Measurements from ENCODE around the gene EMC10.

DNA sequence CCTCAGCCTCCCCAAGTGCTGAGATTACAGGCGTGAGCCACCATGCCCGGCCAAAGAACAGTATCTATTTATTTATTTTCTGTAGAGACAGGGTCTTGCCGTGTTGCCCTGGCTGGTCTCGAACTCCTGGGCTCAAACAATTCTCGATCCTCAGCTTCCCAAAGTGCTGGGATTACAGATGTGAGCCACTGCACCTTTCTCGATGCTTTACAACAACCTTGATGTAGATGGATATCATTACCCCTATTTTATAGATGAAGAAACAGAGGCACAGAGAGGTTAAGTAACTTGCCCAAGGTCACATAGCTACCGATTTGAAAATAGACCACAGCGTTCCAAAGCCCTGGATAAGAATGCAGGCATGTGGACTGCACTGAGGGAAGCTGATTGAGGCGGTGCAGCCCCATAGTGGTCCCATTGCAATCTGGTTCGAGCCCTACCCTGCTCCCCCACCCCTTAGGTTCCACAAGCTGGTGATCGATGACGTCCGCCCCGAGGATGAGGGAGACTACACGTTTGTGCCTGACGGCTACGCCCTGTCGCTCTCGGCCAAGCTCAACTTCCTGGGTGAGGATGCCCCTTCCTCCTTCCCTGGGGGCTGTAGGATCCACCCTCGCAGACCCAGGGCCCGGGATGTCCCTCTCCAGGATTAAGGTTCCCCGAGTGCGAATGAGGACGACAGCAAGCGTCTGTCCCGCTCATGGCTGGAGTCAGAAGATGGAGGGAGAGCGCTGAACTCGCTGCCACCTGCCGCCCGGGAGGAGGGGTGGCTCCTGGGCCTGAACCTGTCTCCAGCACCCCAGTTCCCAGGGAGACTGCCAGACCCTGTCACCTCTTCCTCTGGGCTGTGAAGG, 25.7 kb upstream of the EMC10 start:
- TF ChIP-seq, protein P1, sequence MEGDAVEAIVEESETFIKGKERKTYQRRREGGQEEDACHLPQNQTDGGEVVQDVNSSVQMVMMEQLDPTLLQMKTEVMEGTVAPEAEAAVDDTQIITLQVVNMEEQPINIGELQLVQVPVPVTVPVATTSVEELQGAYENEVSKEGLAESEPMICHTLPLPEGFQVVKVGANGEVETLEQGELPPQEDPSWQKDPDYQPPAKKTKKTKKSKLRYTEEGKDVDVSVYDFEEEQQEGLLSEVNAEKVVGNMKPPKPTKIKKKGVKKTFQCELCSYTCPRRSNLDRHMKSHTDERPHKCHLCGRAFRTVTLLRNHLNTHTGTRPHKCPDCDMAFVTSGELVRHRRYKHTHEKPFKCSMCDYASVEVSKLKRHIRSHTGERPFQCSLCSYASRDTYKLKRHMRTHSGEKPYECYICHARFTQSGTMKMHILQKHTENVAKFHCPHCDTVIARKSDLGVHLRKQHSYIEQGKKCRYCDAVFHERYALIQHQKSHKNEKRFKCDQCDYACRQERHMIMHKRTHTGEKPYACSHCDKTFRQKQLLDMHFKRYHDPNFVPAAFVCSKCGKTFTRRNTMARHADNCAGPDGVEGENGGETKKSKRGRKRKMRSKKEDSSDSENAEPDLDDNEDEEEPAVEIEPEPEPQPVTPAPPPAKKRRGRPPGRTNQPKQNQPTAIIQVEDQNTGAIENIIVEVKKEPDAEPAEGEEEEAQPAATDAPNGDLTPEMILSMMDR (IDR thresholded peaks at IDR 0.05; ENCODE audit: insufficient read depth, low read length) = no peak
- TF ChIP-seq POLR2AphosphoS5 (IDR thresholded peaks at IDR 0.05; ENCODE audit: low read depth) (no peak), SPI1 (IDR thresholded peaks at IDR 0.05; ENCODE audit: borderline replicate concordance, low read depth) (no peak), GABPA (IDR thresholded peaks at IDR 0.05; ENCODE audit: low read depth) (no peak)
- TF ChIP-seq, protein P2, sequence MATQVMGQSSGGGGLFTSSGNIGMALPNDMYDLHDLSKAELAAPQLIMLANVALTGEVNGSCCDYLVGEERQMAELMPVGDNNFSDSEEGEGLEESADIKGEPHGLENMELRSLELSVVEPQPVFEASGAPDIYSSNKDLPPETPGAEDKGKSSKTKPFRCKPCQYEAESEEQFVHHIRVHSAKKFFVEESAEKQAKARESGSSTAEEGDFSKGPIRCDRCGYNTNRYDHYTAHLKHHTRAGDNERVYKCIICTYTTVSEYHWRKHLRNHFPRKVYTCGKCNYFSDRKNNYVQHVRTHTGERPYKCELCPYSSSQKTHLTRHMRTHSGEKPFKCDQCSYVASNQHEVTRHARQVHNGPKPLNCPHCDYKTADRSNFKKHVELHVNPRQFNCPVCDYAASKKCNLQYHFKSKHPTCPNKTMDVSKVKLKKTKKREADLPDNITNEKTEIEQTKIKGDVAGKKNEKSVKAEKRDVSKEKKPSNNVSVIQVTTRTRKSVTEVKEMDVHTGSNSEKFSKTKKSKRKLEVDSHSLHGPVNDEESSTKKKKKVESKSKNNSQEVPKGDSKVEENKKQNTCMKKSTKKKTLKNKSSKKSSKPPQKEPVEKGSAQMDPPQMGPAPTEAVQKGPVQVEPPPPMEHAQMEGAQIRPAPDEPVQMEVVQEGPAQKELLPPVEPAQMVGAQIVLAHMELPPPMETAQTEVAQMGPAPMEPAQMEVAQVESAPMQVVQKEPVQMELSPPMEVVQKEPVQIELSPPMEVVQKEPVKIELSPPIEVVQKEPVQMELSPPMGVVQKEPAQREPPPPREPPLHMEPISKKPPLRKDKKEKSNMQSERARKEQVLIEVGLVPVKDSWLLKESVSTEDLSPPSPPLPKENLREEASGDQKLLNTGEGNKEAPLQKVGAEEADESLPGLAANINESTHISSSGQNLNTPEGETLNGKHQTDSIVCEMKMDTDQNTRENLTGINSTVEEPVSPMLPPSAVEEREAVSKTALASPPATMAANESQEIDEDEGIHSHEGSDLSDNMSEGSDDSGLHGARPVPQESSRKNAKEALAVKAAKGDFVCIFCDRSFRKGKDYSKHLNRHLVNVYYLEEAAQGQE (IDR thresholded peaks at IDR 0.05; ENCODE audit: insufficient replicate concordance, low read depth) = no peak

Measured in HL-60 (cell line).